H1 (cell line): ENCODE results near the gene ACER3.

Experiments
- EZH2 ChIP-seq: fragments of 200-600 bp; sonication (generic); IDR thresholded peaks from 2 replicates; pipeline ENCODE4 v1.7.1; 2012; ENCODE audit warnings: low read depth, mild to moderate bottlenecking, moderate library complexity, low read length, inconsistent platforms; ENCODE audit not compliant: severe bottlenecking
- JUN ChIP-seq: IDR thresholded peaks from 2 replicates; pipeline ENCODE4 v1.6.1; 2011; ENCODE audit warnings: low read depth, mild to moderate bottlenecking, improper control_type of control experiment, low read length
- KDM1A ChIP-seq: fragments of 200-600, 300-600 bp; sonication (generic); IDR thresholded peaks from 2 replicates; pipeline ENCODE4 v1.7.1; 2016; ENCODE audit warnings: mild to moderate bottlenecking, low read length, borderline replicate concordance
- POLR2A ChIP-seq, 2 experiments: IDR thresholded peaks; 1 replicate in 1 of 2; 2 replicates in 1 of 2; pipeline ENCODE4 v1.6.1; 2011; ENCODE audit warnings: low read depth in 2 of 2, low read length in 2 of 2, mild to moderate bottlenecking in 2 of 2; ENCODE audit errors: control extremely low read depth in 1 of 2
- POLR2AphosphoS5 ChIP-seq: IDR thresholded peaks from 2 replicates; pipeline ENCODE4 v1.6.1; 2011; ENCODE audit warnings: low read depth, low read length
- SIN3A ChIP-seq, 2 experiments: IDR thresholded peaks in 1 of 2; conservative IDR thresholded peaks in 1 of 2; 2 replicates each; pipeline ENCODE4 v1.6.1; 2011 to 2012; ENCODE audit warnings: low read length in 2 of 2, improper control_type of control experiment in 1 of 2, low read depth in 1 of 2, mild to moderate bottlenecking in 1 of 2
- TBP ChIP-seq: IDR thresholded peaks from 2 replicates; pipeline ENCODE4 v1.6.1; 2011; ENCODE audit warnings: low read depth, low read length, improper control_type of control experiment
- ZNF274 ChIP-seq: IDR thresholded peaks from 2 replicates; pipeline ENCODE4 v1.7.0; 2012; ENCODE audit warnings: low read length, borderline replicate concordance; ENCODE audit errors: extremely low read depth
- TF ChIP-seq, protein P1 (sequence below), 3 experiments: IDR thresholded peaks; 1 replicate in 2 of 3; 2 replicates in 1 of 3; pipeline versions ENCODE4 v1.5.1 to v1.6.1; 2011; ENCODE audit warnings: low read length in 3 of 3, mild to moderate bottlenecking in 3 of 3, inconsistent platforms in 2 of 3, low read depth in 1 of 3, moderate library complexity in 1 of 3; ENCODE audit not compliant: insufficient read depth in 1 of 3; ENCODE audit errors: control extremely low read depth in 1 of 3
- TF ChIP-seq, protein P2 (sequence below): IDR thresholded peaks from 2 replicates; pipeline ENCODE4 v1.6.1; 2012; ENCODE audit warnings: low read length, inconsistent platforms

DNA sequence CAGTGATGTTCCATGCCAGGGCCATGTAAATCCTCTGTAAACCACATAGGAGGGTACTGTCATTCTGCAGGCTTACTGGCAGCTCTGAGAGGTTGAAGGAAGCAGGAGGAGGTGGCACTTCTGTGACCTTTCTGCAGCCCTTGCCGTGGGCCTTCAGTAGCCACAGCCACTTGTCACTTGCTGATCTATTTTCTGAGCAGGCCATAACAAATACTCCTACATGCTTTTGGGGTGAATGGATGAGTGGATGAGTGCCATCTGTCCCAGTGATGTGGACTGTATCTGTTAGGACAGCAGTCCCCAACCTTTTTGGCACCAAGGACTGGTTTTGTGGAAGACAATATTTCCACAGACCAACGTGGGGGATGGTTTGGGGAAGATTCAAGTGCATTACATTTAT is 183.6 kb downstream of the ACER3 start:
- TF ChIP-seq, protein P1, sequence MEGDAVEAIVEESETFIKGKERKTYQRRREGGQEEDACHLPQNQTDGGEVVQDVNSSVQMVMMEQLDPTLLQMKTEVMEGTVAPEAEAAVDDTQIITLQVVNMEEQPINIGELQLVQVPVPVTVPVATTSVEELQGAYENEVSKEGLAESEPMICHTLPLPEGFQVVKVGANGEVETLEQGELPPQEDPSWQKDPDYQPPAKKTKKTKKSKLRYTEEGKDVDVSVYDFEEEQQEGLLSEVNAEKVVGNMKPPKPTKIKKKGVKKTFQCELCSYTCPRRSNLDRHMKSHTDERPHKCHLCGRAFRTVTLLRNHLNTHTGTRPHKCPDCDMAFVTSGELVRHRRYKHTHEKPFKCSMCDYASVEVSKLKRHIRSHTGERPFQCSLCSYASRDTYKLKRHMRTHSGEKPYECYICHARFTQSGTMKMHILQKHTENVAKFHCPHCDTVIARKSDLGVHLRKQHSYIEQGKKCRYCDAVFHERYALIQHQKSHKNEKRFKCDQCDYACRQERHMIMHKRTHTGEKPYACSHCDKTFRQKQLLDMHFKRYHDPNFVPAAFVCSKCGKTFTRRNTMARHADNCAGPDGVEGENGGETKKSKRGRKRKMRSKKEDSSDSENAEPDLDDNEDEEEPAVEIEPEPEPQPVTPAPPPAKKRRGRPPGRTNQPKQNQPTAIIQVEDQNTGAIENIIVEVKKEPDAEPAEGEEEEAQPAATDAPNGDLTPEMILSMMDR (IDR thresholded peaks at IDR 0.05; ENCODE audit: control extremely low read depth in 1 of 3, insufficient read depth in 1 of 3, low read depth in 1 of 3, low read length in 3 of 3): no peak
- TF ChIP-seq EZH2: no peak
- no peak for TF ChIP-seq POLR2A (IDR thresholded peaks at IDR 0.05; ENCODE audit: control extremely low read depth in 1 of 2, low read depth in 2 of 2, low read length in 2 of 2)
- TF ChIP-seq KDM1A: no peak
- no peak for TF ChIP-seq JUN
- TF ChIP-seq TBP: no peak
- TF ChIP-seq, protein P2, sequence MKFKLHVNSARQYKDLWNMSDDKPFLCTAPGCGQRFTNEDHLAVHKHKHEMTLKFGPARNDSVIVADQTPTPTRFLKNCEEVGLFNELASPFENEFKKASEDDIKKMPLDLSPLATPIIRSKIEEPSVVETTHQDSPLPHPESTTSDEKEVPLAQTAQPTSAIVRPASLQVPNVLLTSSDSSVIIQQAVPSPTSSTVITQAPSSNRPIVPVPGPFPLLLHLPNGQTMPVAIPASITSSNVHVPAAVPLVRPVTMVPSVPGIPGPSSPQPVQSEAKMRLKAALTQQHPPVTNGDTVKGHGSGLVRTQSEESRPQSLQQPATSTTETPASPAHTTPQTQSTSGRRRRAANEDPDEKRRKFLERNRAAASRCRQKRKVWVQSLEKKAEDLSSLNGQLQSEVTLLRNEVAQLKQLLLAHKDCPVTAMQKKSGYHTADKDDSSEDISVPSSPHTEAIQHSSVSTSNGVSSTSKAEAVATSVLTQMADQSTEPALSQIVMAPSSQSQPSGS: no peak
- no peak for TF ChIP-seq SIN3A (conservative IDR thresholded peaks at IDR 0.05 in 1 of 2, IDR thresholded peaks at IDR 0.05 in 1 of 2; ENCODE audit: low read depth in 1 of 2, low read length in 2 of 2)
- TF ChIP-seq POLR2AphosphoS5: no peak
- no peak for TF ChIP-seq ZNF274
